Mesendoderm (in vitro differentiated cells): Measurements from ENCODE around the gene KCTD6.

ENCODE experiments used
- DNase-seq: peaks from one replicate; pipeline ENCODE4 v3.0.0; 2013
- H2AK5ac ChIP-seq: 2 replicates; pipeline ENCODE4 v1.6.1; 2013; ENCODE audit warnings: low read length, inconsistent platforms
- H2BK120ac ChIP-seq: 2 replicates; pipeline ENCODE4 v1.6.1; 2013; ENCODE audit warnings: low read depth, mild to moderate bottlenecking, low read length, moderate library complexity, mixed read lengths
- H2BK15ac ChIP-seq: replicated peaks from 2 replicates; pipeline ENCODE4 v1.6.1; 2013; ENCODE audit warnings: low read depth, mild to moderate bottlenecking, moderate library complexity
- H2BK5ac ChIP-seq: 2 replicates; pipeline ENCODE4 v1.6.1; 2013; ENCODE audit warnings: low read length, inconsistent platforms
- H3K18ac ChIP-seq: 2 replicates; pipeline ENCODE4 v1.6.1; 2013; ENCODE audit warnings: mild to moderate bottlenecking, low read length, mixed read lengths
- H3K23ac ChIP-seq: one replicate; pipeline ENCODE4 v1.6.1; 2013; ENCODE audit warnings: low read length
- H3K27ac ChIP-seq: 2 replicates; pipeline ENCODE4 v1.5.1; 2013; ENCODE audit warnings: low read depth, mild to moderate bottlenecking, inconsistent platforms, low read length, moderate library complexity
- H3K27me3 ChIP-seq: 2 replicates; pipeline ENCODE4 v1.6.1; 2013; ENCODE audit warnings: low read length, control low read depth, mild to moderate bottlenecking, inconsistent platforms; ENCODE audit not compliant: insufficient read depth, poor library complexity
- H3K36me3 ChIP-seq: 2 replicates; pipeline ENCODE4 v1.6.1; 2013; ENCODE audit warnings: low read length, inconsistent platforms; ENCODE audit not compliant: control insufficient read depth, insufficient read depth
- H3K4ac ChIP-seq: one replicate; pipeline ENCODE4 v1.6.1; 2013; ENCODE audit warnings: low read depth, mild to moderate bottlenecking, low read length, moderate library complexity
- H3K4me1 ChIP-seq: 2 replicates; pipeline ENCODE4 v1.6.1; 2013; ENCODE audit warnings: low read depth, low read length, inconsistent platforms; ENCODE audit not compliant: control insufficient read depth
- H3K4me2 ChIP-seq: 2 replicates; pipeline ENCODE4 v1.6.1; 2013; ENCODE audit warnings: low read length
- H3K4me3 ChIP-seq: 2 replicates; pipeline ENCODE4 v1.5.1; 2013; ENCODE audit warnings: mild to moderate bottlenecking, low read length
- H3K56ac ChIP-seq: one replicate; pipeline ENCODE4 v1.6.1; 2013; ENCODE audit warnings: low read length
- H3K79me1 ChIP-seq: 2 replicates; pipeline ENCODE4 v1.6.1; 2013; ENCODE audit warnings: low read length, inconsistent platforms
- H3K79me2 ChIP-seq: 2 replicates; pipeline ENCODE4 v1.6.1; 2013; ENCODE audit warnings: mild to moderate bottlenecking, low read length; ENCODE audit not compliant: control insufficient read depth, insufficient read depth
- H3K9ac ChIP-seq: 2 replicates; pipeline ENCODE4 v1.6.1; 2013; ENCODE audit warnings: low read length, inconsistent platforms
- H4K5ac ChIP-seq: one replicate; pipeline ENCODE4 v1.6.1; 2013; ENCODE audit warnings: low read length
- H4K8ac ChIP-seq: one replicate; pipeline ENCODE4 v1.6.1; 2013; ENCODE audit warnings: low read depth, mild to moderate bottlenecking, control low read depth, low read length, moderate library complexity
- WGBS: extraction: QIAGEN DNeasy Blood & Tissue Kit; methylation state at CpG from one replicate; pipeline ENCODE4 v1.1.7; 2013; ENCODE audit warnings: low lambda C conversion rate, missing lambda C conversion rate; ENCODE audit not compliant: insufficient coverage; ENCODE audit errors: extremely low coverage; 5-methylcytosine and 5-hydroxymethylcytosine counted together

Gene KCTD6

DNA sequence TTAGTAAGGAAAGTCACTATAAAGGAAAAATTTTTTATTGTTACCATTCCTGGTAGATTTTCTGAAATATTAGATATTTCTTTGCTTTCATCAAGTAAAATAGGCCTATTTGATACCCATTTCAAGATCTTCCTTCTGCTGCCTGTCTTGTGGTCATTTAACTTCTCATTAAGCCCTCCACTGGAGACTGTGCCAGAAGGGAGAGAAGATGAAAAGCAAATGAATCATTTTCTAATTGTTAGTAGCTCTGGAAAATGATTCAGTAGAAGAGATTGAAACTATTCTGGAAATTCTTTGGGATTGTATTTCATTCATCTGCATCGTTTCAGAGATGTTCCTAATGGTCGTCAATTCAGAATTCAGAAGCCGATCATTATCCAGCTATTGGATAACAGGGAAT, 3.2 kb downstream of the KCTD6 start:
- Histone ChIP-seq H4K8ac (no peak overlapping the region), H3K4me1 (peaks cover 10% of the 10 kb centered on the region), H3K4me2 (no peak overlapping the region), H2BK120ac (no peak overlapping the region), H2BK15ac (no peak overlapping the region), H3K56ac (no peak overlapping the region), H2BK5ac (no peak overlapping the region), H3K9ac (peak overlapping the region; percentile 1), H3K79me2 (peaks cover 69% of the 10 kb centered on the region), H4K5ac (no peak overlapping the region), H3K23ac (no peak overlapping the region), H3K36me3 (no peaks in the 10 kb centered on the region), H3K27ac (no peak overlapping the region), H3K79me1 (peaks cover 3% of the 10 kb centered on the region), H3K4ac (no peak overlapping the region), H3K18ac (no peak overlapping the region), H3K4me3 (no peak overlapping the region), H3K27me3 (no peaks in the 10 kb centered on the region), H2AK5ac (no peak overlapping the region)
- no CpG with 5 or more reads among the region's 3 CpGs for WGBS
- DNase-seq, result no peak

DNA sequence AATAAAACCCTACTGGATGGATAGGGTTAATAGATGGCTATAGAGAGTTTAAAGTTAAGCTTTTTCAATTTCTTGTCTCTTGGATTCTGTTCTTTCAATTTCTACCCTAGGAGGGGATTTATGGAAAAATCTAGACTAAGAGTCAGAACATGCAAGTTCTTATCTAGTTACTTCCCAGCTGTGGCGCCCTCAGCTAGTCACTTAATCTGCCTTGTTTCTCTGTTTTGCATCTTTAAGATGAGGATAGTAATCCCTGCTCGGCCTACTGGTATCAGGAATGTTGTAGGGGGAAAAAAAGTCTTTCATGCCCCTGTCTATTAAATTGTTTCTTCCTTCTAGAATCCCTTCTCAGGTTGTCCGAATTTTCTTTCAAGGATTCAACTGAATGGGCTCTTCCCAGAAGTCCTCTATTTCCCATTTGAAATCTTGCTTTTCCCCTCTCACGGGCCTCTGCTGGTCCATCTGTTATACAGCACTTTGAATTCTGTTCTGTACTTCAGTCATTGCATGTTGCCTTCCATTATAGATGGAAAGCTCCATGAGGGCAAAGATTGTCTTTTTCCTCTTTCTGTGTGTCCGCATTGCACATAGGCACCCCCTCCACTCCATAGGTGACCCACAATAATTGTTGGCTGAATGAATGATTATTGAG, 4.4 kb downstream of the KCTD6 start:
- Histone ChIP-seq H3K79me1 (peaks cover 7% of the 10 kb centered on the region), H3K79me2 (peaks cover 75% of the 10 kb centered on the region), H3K4ac (peak overlapping the region; percentile 60), H4K5ac (no peak overlapping the region), H3K9ac (no peak overlapping the region), H3K4me1 (peaks cover 7% of the 10 kb centered on the region), H4K8ac (no peak overlapping the region), H2BK15ac (no peak overlapping the region), H2AK5ac (no peak overlapping the region), H3K27me3 (no peaks in the 10 kb centered on the region), H3K4me3 (no peak overlapping the region), H3K23ac (no peak overlapping the region), H3K27ac (peak overlapping the region; percentile 84), H2BK120ac (no peak overlapping the region), H2BK5ac (no peak overlapping the region), H3K18ac (peak overlapping the region; percentile 94), H3K56ac (peak overlapping the region; percentile 31), H3K36me3 (peaks cover 2% of the 10 kb centered on the region), H3K4me2 (peak overlapping the region; percentile 18)
- WGBS, result no CpG with 5 or more reads among the region's 5 CpGs
- peak; percentile 74 for DNase-seq

DNA sequence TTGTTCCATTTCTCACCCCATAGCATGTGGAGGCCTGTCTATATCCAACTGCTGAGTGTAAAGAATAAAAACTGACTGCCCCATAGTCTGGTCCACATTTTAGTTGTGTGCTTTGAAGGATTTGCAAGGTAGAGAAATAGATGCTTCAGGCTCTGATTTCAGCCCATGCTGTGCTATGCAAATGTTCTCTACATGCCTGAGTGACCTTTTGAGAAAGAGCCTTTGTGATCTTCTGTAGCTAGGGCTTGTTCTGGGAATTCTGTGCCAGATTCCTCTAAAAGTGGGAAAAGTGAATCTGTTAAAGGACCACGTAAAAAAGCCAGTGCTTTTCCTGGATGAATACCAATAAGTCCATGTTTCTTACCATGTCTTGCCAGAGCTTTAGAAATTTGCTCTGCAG, 5.2 kb downstream of the KCTD6 start:
- H3K56ac ChIP-seq, result no peak overlapping the region
- peak overlapping the region; percentile 84 for H3K27ac ChIP-seq
- H3K36me3 ChIP-seq, result peaks cover 2% of the 10 kb centered on the region
- H3K4me3 ChIP-seq, result no peak overlapping the region
- peak overlapping the region; percentile 25 for H3K9ac ChIP-seq
- no peak overlapping the region for H4K8ac ChIP-seq
- H2BK5ac ChIP-seq, result no peak overlapping the region
- no peak overlapping the region for H3K18ac ChIP-seq
- peaks cover 7% of the 10 kb centered on the region for H3K4me1 ChIP-seq
- no peak overlapping the region for H3K4me2 ChIP-seq
- H3K79me1 ChIP-seq, result peaks cover 7% of the 10 kb centered on the region
- no peak overlapping the region for H2AK5ac ChIP-seq
- H2BK15ac ChIP-seq, result no peak overlapping the region
- no CpG with 5 or more reads among the region's 1 CpG for WGBS
- no peak overlapping the region for H3K23ac ChIP-seq
- no peak overlapping the region for H2BK120ac ChIP-seq
- DNase-seq, result peak; percentile 77
- H4K5ac ChIP-seq, result no peak overlapping the region
- H3K79me2 ChIP-seq, result peaks cover 76% of the 10 kb centered on the region
- no peaks in the 10 kb centered on the region for H3K27me3 ChIP-seq
- H3K4ac ChIP-seq, result no peak overlapping the region

DNA sequence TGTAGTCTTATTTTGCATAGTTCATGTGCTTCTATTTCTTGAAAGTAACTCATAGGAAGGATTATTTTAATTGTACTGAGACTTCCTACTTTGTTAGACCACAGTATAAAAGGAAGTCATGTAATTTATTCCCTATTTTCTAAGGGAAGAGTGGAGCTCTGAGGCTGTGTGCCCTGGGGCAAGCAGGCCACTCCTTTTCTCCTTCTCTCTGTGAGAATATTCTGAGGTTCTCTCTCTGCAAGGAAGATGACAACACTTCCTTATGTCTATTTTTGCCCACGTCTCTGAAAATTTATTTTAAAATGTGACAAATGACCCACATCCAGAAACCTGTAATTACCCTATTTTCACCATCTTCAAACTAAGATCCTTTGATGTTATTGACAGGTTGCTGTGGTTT, 11.0 kb downstream of the KCTD6 start:
- Histone ChIP-seq H3K27ac (no peak overlapping the region), H2BK5ac (no peak overlapping the region), H3K4me2 (no peak overlapping the region), H4K8ac (no peak overlapping the region), H3K4me3 (no peak overlapping the region), H3K79me1 (peaks cover 5% of the 10 kb centered on the region), H2BK120ac (no peak overlapping the region), H3K23ac (no peak overlapping the region), H2AK5ac (no peak overlapping the region), H3K79me2 (peaks cover 32% of the 10 kb centered on the region), H3K18ac (no peak overlapping the region), H3K36me3 (peaks cover 2% of the 10 kb centered on the region), H3K27me3 (no peaks in the 10 kb centered on the region), H3K4me1 (peaks cover 2% of the 10 kb centered on the region), H3K56ac (no peak overlapping the region), H4K5ac (no peak overlapping the region), H2BK15ac (no peak overlapping the region), H3K4ac (no peak overlapping the region), H3K9ac (no peak overlapping the region)
- WGBS, result no CpG with 5 or more reads among the region's 1 CpG
- no peak for DNase-seq

DNA sequence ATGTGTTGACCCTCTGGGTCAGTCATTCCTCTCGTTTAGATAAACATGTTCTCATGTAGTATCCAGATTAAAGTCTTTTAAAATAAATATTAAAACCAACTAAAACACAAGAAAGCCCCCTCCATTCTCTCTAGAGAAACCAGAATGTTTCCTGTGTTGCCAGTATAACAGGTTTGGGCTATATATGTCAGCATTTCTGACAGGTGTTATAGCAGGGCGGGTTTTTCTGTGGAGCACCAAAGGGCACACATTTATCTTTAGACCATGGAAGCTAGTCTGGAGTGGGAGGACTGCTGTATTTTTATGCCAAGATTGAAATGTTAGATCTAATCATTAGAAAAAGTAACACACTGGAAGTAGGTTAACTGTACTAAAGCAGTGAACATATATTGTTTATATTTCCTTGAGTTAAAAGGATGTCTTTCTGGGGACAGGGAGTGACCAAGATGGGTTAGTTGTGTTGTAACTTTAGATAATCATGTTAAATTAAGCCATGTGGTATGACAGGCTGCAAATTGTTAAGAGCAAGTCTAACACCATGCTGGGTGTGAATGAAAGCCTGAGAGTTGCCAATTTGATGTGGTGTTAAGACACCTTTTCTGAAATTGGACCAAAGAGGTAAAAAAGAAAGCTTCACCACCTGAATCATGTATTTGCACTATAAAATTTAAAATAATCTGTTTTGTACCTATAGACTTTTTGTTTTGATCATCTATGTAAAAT, 15.6 kb downstream of the KCTD6 start:
- Histone ChIP-seq H3K27me3 (no peaks in the 10 kb centered on the region), H3K36me3 (no peaks in the 10 kb centered on the region)

More for the DNA sequence above, 15.6 kb downstream of the KCTD6 start:
- no peak overlapping the region for H3K56ac ChIP-seq
- no peak overlapping the region for H4K5ac ChIP-seq
- no CpG with 5 or more reads among the region's 2 CpGs for WGBS
- no peak overlapping the region for H3K9ac ChIP-seq
- H3K4me2 ChIP-seq, result no peak overlapping the region
- H3K4me3 ChIP-seq, result no peak overlapping the region
- H3K4me1 ChIP-seq, result peaks cover 10% of the 10 kb centered on the region
- H3K4ac ChIP-seq, result no peak overlapping the region
- no peak for DNase-seq
- H3K27ac ChIP-seq, result no peak overlapping the region
- H3K79me1 ChIP-seq, result no peaks in the 10 kb centered on the region
- peaks cover 5% of the 10 kb centered on the region for H3K79me2 ChIP-seq
- no peak overlapping the region for H2BK120ac ChIP-seq
- H4K8ac ChIP-seq, result no peak overlapping the region
- no peak overlapping the region for H3K18ac ChIP-seq
- H2AK5ac ChIP-seq, result no peak overlapping the region
- no peak overlapping the region for H2BK5ac ChIP-seq
- H2BK15ac ChIP-seq, result no peak overlapping the region
- H3K23ac ChIP-seq, result no peak overlapping the region
